GM21423 (cell line): ENCODE data around the gene MTMR3.
"Not testable (repeated sequence)": the region's sequence is repeated elsewhere in the genome, so short reads cannot be mapped to it uniquely, and the experiment has no call there.

Experiments used
- ATAC-seq: cut with Tn5 transposase; IDR thresholded peaks from one replicate; pipeline ENCODE4 v1.9.1; 2021; ENCODE audit warnings: mild to moderate bottlenecking, moderate library complexity; ENCODE audit not compliant: unreplicated experiment

Gene MTMR3

DNA sequence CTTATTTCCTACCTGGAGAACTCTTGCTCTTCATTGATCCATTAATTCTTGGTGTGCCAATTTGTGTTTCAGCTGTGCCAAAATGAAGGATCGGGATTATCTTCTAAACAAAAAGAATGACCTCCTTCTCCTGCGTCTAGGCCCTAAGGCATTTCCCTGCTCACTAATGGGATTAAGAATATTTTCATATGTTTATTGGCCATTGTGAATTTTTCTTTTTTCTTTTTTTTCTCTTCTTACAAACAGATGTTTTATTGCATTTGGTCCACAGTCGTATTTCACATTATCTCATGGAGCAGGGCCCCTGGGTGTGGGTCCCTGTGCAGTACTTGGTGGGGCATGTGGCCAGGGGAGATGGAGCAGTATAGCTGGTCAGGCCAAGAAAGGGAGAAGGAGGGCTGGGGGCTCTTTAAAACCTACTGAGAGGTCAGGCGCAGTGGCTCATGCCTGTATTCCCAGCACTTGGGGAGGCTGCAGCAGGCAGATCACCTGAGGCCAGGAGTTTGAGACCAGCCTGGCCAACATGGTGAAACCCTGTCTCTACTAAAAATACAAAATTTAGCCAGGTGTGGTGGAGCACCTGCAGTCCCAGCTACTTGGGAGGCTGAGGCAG is 162.0 kb downstream of the MTMR3 start:
- ATAC-seq, result no peak

DNA sequence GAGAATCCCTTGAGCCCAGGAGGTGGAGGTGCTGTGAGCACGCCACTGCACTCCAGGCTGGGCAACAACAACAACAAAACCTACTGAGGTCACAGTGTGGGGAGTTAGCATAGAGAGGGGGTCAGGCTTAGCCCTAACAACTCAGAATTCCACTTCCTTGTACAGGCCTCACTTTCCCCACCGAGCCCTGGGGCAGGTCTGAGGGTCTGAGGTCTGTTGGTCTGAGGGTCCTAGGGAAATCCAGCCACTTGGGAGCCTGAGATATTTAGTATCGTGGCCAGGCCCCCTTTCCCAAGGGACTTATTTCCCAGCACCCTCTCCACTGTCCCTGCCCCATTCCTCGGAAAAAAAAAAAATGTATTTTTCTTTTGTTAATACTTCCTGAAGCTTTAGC is 162.5 kb downstream of the MTMR3 start:
- no peak for ATAC-seq

DNA sequence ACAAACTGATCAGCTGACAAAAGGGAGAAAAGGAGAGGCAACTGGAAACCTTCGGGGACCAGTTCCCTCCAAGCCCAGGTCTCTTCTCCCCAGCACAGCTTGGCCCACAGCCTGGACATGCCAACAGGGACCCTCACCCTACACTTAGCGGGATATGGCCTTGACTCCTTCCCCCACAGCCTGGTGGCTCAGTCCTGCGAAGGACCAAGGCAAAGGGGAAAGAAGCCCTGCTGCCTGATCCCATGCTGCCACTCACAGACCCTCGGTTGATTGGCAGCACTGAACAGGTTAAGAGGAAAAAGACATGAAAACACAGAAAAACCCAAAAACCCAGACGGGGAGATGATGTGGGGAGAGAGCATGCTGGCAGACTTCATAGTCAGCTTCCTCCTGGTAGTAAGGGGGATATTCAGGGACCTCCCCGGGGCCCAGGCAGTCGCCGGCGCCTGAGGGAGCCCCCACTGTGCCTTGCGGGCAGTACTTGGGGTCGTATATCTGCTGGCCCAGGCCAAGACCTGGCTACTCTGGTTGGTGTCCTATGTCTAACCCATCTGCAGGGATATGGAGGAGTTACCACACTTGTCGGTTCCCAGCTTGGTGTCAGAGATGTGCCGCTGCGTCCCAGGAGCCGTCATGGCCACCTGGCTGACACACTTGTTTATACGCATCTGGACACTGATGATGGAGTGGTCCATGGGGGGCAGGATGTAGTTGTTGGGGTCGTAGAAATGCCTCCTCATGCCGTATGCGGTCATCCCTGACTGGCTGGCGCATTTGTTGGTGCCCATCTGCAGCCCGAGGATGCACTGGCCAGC is 163.1 kb downstream of the MTMR3 start:
- no peak for ATAC-seq

DNA sequence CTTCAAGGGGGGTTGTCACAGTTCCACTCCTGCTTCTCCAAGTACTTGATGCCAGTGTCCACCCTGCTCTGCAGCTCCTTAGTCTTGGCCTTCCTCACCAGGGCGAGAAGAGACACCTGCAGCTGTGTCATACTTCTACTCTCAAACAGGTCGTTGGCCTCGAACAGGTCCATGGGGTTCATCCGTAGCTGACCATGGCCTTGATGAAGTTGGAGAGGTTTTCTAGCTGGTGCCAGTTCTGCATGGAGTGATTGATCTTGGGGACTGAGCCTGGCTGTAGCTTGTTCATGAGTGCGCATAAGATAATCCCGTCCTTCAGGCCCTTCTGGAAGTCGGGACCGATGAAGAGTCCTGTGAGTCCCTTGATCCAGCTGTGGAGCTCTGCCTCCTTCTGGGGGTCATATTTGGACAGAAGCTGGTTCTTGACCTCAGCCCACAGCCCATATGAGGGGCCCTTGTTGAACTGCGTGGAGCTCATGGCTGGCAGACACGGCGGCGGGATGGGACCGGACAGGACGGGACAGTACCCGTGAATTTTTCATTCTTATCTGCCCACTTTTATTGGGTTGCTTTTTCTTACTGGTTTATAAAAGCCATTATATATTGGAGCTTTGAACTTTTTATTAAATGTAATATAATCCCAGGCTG is 163.9 kb downstream of the MTMR3 start:
- ATAC-seq, result no peak

DNA sequence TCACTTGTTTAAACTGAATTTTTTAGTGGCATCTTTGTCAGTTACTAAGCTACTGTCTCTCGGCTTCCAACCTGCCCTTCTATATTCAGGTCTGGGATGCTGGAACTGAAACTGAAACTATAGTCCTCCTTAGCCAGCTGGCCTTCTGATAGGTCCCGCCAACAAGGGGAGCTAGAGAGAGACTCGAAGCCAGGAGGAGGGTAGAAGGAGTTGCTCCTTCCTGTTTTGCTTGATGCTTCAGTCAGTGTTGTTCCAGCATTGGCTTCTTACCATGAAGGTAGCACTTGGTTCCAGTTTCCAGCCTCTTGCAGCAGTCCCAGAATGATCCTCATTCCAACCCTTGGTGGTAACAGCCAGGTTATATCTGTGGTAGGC is 164.4 kb downstream of the MTMR3 start:
- ATAC-seq, result no peak

DNA sequence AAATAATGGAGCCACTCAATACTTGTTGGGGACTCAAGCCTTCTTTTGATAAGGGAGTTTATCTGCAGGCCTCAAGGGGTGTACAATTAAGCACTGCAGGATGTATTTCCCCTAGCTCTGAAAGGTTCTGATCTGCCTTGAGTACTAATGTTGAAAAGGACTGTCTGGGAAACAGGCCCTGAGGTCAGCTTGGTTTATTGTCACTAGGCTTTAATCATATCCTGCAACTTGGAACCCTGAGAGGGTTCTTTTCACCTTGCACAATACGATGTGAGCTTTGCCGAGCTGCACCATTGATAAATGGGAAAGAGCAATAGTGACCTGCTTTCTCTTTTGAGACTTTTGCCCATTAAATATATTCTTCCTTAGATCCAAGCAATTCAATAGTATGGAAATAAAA is 165.7 kb downstream of the MTMR3 start:
- no peak for ATAC-seq

DNA sequence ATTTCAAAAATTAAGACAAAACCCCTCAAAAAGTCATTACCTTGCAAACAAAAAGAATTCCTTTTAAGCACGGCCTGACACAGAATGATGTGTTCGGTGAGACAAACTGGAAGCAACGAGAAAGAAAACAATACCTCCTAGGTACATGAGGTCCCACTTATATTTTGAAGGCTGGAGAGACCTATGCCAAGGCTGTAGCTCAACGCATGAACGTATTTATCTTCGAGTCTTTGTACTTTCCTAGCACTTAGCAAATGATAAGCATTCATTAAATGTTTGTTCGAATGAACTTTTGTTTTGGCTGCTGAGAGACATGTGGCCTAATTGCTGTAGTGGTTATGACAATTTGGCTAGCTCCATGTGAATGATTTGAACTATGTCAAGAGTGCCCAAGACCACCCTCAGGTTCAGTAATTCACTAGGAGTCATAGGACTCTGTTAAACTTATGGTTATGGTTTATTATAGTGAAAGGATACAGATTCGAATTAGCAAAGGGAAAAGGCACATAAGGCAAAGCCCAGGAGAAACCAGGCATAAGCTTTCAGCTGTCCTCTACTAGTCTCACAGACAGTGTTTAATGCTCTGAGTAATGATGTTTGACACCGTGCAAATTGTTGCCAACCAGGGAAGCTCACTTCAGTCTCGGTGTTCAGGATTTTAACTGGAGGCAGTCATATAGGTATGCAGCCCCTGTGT is 171.2 kb downstream of the MTMR3 start:
- no peak for ATAC-seq

DNA sequence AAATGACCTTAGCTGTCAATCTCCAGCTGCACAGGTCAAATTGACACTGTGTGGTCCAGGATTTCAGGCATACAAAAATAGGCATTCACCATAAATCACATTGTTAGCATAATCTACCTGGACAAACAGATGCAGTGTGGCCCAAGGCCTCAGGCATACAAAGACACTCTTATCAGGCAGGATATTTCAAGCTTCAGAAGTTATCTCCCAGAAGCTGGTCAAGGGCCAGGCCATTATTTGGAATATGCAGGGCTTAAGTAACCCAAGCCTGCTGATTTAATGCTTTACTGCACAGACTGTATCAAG is 171.7 kb downstream of the MTMR3 start:
- ATAC-seq, result no peak

DNA sequence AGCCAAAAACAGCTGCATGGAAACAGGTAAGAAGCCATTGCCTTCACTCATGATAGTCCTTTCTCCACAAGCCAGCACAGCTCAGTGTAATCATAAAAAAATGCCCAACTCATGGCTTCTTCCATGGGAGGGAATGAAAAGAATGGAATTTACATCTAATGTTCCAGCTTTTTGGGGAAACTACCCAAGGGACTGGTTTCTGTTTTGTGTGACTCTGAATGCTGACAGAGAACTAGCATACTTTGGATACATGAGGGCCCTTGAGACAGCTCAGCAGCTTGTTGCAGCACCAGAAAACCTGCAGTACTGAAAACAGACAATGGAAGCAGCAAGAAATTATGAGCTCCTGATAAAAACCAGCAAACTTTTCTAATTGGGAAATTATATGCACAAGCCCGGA is 173.0 kb downstream of the MTMR3 start:
- ATAC-seq, result no peak

DNA sequence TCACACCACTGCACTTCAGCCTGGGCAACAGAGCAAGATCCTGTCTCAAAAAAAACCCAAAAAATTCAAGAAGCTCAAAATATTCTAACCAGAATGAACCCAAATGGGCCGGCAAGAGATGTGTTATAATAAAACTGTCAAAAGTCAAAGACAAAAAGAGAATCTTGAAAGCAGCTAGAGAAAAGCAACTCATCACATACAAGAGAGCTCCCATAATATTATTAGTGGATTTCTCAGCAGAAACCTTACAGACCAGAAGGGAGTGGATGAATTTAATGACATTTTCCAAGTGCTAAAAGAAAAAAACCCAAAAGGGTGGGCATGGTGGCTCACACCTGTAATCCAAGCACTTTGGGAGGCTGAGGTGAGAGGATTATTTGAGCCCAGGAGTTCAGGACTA is 174.4 kb downstream of the MTMR3 start:
- no peak for ATAC-seq

DNA sequence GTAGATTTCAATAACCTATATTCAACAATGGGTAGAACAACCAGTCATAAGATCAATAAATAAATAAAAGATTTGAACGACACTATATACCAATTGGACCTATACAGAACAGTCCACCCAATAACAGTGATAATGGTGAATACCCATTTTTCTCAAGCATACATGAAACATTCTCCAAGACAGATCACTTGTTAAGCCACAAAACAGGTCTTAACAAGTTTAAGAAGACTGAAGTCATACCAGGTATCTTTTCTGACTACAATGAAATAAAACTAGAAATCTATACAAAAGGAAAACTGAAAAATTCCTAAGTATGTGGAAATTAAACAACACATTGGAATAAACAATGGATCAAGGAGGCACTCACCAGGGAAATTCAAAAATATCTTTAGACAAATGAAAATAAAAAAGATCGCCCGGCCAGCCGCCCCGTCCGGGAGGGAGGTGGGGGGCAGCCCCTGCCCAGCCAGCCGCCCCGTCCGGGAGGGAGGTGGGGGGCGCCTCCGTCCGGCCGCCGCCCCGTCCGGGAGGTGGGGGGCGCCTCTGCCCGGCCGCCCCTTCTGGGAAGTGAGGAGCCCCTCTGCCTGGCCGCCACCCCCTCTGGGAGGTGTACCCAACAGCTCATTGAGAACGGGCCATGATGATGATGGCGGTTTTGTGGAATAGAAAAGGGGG is 176.5 kb downstream of the MTMR3 start:
- ATAC-seq, result not testable (repeated sequence)

DNA sequence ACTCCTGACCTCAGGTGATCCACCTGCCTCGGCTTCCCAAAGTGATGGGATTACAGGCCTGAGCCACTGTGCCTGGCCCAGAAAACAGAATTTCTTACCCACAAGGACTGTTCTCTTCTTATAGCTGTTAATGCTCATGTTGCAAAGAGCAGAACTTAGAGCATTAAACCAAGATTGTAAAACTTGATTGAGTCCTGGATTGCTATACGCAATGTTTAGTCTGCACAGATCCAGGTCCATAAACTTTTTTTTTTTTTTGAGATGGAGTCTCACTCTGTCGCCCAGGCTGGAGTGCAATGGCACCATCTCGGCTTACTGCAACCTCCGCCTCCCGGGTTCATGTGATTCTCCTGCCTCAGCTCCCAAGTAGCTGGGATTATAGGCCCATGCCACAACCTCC is 178.1 kb downstream of the MTMR3 start:
- not testable (repeated sequence) for ATAC-seq

DNA sequence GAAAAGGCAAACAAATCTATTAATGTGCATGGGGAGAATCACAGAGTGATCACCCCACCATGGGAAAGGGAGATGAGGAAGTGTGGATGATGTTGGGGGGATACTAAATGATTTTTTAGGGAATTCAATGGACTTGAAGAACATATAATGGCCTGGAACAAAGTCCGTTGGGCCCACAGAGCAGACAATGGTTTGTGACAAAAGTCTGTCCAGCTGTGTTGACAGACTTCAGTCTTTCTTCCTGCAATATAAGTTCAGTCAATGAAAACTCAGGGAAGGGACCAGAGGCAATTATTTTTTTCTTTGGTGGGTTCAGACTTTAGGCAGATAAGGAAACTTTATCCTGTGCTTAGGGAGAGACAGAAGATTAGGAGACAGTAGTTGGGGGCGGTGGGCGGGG is 179.3 kb downstream of the MTMR3 start:
- no peak for ATAC-seq

DNA sequence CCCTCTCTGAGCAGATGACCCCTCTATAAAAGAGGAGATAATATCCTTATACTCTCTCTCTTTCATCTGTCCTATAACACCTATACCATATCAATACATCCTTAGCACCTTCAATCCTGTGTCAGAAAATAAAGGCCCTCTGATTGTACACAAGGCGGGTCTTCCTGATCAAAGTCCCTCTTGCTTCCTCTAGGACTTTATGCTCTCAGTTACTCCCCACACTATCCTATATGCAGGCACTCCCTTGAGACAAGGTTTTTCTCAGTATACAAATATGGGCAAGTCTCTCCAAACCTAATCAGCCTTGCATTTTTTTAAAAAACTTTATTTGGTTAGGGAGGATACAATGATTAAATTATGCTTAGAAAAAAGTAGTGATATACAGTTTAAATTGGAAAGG is 180.0 kb downstream of the MTMR3 start:
- ATAC-seq, result no peak

DNA sequence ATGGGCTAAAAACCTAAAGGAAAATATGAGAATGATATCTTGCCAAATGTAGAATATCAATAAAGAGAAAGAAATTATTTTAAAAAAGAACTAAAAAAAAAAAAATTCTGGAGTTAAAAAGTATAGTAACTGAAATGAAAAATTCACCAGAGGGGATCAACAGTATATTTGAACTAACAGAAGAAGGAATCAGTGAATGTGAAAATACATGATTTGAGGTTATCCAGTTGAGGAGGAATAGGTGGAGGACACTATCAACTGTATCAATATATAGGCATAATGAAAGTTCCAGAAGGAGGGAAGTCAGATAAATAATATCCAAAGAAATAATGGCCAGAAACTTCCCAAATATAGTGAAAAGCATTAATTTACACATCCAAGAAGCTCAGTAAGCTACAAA is 181.2 kb downstream of the MTMR3 start:
- no peak for ATAC-seq

DNA sequence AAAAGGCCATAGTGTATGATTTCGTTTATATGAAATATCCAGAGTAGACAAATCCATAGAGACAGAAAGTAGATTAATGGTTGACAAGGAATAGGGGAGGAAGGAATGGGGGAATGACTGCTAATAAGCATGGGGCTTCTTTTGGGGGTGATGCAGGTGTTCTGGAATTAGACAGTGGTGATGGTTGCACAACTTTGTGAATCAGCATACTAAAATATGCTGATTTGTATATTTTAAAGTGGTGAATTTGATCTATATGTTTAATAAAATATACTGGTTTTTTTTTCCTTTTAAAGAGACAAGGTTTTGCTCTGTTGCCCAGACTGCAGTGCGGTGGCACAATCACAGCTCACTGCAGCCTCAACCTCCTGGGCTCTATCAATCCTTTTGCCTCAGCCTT is 190.8 kb downstream of the MTMR3 start:
- no peak for ATAC-seq

DNA sequence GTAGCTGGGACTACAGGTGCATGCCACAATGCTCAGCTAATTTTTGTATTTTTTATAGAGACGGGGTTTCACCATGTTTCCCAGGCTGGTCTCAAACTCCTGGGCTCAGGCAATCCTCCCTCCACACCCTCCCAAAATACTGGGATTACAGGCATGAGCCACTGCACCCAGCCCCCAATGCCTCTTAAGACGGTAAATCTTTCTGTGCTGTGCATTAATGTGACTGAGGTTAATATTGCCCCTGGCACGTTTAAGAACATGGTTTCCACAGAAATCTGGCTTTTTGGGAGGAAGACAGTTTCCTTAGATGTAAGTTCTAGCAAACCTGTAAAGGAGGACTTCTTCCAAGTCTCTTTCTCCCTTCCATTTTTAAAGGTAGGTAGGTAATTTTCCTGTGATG is 191.2 kb downstream of the MTMR3 start:
- no peak for ATAC-seq

DNA sequence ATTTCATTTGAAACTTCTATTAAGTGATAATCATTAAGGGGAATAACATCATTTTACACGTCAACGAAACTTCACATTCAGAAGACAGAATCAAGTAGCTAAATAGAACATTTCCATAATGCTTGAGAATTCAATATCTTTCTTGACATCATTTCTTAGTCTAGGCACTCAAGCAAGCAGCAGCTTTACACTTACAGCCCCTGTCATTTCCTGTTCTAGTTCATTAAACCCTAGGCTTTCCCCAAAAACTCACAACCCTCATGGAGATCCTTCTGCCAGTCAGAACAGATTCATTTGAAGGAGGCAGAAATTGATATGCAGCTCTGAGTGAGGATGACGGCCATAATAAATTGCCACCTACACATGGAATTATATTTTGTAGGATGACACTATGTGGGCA is 192.0 kb downstream of the MTMR3 start:
- ATAC-seq, result no peak

DNA sequence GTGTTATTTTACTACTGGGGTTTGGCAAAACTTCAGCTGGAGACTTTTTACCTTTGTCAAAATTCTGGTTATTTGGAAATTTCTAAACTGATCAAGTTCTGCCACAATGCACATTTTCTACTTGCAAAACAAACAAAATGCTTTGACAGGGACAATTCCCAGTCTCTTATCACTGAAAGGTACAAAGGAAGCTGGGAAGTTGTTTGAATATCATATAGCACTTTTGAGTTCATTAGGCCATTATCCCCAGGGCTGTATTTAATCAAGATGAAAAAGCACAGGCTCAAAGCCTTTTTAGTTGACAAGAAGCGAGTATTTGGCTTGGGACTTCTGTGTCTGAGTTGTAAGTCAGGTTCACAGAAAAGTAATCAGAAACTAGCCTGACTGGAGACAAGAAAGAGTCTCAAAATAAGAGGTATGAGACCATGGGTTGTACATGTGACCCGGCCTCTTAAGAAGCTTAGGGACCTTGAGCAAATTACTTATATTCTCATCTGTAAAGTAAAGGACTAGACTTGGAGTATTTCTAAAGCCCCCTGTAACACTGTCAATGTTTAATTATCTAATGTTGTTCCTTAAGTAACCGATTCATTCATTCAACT is 194.4 kb downstream of the MTMR3 start:
- no peak for ATAC-seq

DNA sequence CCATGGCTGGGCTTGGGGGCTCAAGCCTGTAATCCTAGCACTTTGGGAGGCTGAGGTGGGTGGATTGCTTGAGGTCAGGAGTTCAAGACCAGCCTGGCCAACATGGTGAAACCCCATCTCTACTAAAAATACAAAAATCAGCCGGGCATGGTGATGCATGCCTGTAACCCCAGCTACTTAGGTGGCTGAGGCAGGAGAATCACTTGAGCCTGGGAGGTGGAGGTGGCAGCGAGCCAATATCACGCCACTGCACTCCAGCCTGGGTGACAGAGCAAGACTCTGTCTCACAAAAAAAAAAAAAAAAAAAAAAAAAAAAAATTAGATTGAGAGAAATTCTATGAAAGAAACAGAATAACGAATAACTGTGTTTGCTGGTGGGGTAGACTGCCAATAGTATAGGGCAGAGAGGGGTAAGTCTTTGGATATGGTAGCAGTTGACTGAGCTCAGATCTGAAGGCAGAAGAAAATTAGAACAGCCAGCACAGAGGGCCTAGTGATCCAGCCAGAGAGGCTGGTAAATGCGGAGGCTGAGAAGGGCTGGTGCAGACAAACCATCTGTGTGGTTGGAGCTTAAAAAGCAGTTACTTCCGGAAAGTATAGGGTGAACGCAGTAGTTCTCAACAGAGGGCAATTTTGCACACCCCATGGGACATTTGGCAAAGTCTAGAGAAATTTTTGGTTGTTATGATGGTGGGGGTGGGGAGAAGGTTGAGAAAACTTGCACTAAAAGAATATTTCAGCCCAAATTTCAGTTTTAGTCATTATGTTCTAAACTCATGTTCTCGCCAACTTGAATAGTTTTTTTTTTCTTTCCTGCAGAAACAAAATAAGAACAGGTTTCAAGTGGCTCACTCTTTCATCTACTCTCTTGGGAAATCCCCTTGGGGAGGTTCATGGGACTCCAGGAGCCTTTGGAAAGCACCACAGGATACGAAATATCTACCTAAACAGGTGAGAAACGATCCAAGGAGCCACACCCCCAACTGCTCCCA is 195.6 kb downstream of the MTMR3 start:
- no peak for ATAC-seq
